GM21717 (cell line): Measurements from ENCODE around the gene CFHR2.
"Not testable (repeated sequence)": the region's sequence is repeated elsewhere in the genome, so short reads cannot be mapped to it uniquely, and the experiment has no call there.

ENCODE experiments used
- ATAC-seq: cut with Tn5 transposase; IDR thresholded peaks from one replicate; pipeline ENCODE4 v1.9.1; 2021; ENCODE audit warnings: mild to moderate bottlenecking, moderate library complexity; ENCODE audit not compliant: unreplicated experiment

CFHR2 gene

GRCh38 chr1:196943568-196943967, at the start of gene CFHR2:
TSS of gene CFHR2 (plus strand) at chr1:196943738. CDS start at chr1:196943881, 143 bp downstream.
- ATAC-seq = not testable (repeated sequence)

GRCh38 chr1:196896355-196896754, 47.2 kb upstream of the CFHR2 start:
- no peak for ATAC-seq

- no peak for ATAC-seq
Measured at GRCh38 chr1:196897158-196897828, 46.2 kb upstream of the CFHR2 start.

- no peak for ATAC-seq
Measured at GRCh38 chr1:196902344-196902743, 41.2 kb upstream of the CFHR2 start.

- no peak for ATAC-seq
Measured at GRCh38 chr1:196910215-196910614, 33.3 kb upstream of the CFHR2 start.

- not testable (repeated sequence) for ATAC-seq
Measured at GRCh38 chr1:196912283-196912682, 31.3 kb upstream of the CFHR2 start.

- not testable (repeated sequence) for ATAC-seq
Measured at GRCh38 chr1:196926839-196927238, 16.7 kb upstream of the CFHR2 start.

GRCh38 chr1:196932853-196933252, 10.7 kb upstream of the CFHR2 start:
- ATAC-seq = not testable (repeated sequence)

GRCh38 chr1:196933531-196934189, 9.9 kb upstream of the CFHR2 start:
- ATAC-seq = no peak

- ATAC-seq = not testable (repeated sequence)
Measured at GRCh38 chr1:196941474-196941873, 2.1 kb upstream of the CFHR2 start.

- ATAC-seq = peak; percentile 91
Measured at GRCh38 chr1:196951711-196952394, 8.3 kb downstream of the CFHR2 start.

- ATAC-seq = no peak
Measured at GRCh38 chr1:196954778-196955177, 11.2 kb downstream of the CFHR2 start.

- ATAC-seq = no peak
Measured at GRCh38 chr1:196955926-196956325, 12.4 kb downstream of the CFHR2 start.

- ATAC-seq = peak; percentile 77
Measured at GRCh38 chr1:196960854-196961253, 17.3 kb downstream of the CFHR2 start.

GRCh38 chr1:196970182-196970581, 26.6 kb downstream of the CFHR2 start:
- no peak for ATAC-seq

GRCh38 chr1:196976278-196976677, 32.7 kb downstream of the CFHR2 start:
- ATAC-seq = no peak

GRCh38 chr1:196977278-196977677, 33.7 kb downstream of the CFHR2 start, which contains the start of gene CFHR5:
TSS of gene CFHR5 (plus strand) at chr1:196977556. CDS start at chr1:196977665, 109 bp downstream.
- no peak for ATAC-seq

GRCh38 chr1:196980859-196981258, 37.3 kb downstream of the CFHR2 start:
- ATAC-seq = no peak

- ATAC-seq = not testable (repeated sequence)
Measured at GRCh38 chr1:196982247-196982646, 38.7 kb downstream of the CFHR2 start.

- ATAC-seq = not testable (repeated sequence)
Measured at GRCh38 chr1:196991919-196992651, 48.5 kb downstream of the CFHR2 start.

- no peak for ATAC-seq
Measured at GRCh38 chr1:196993916-196994315, 50.4 kb downstream of the CFHR2 start.
